K562 (cell line): ENCODE measurements around the gene APBB2. TPM values are rescaled to one million over a fixed set of nuclear protein-coding genes. Genes with fewer than 3 reads are reported as not detected.

Experiments used
- ATAC-seq: fragments of 200-7000 bp; cut with Tn5 transposase; 3 replicates; pipeline ENCODE4 v1.9.1; 2020; ENCODE audit warnings: moderate library complexity
- BruUV-seq: library from RNA; stranded (reverse); fragments of 400-500 nt; replicated peaks from 2 replicates; lab custom pipeline; 2021; lab: Mats Ljungman, UMichigan
- CTCF ChIA-PET: fragments of 300-600 bp; formaldehyde crosslinking; extraction: SDS; loops from one replicate; lab custom pipeline; 2021; ENCODE audit warnings: low intra/inter-chr PET ratio; lab: Yijun Ruan, JAX
- POLR2A ChIA-PET: fragments of 300-600, 350-650 bp; sonication (Branson Sonifier 250); formaldehyde crosslinking; extraction: SDS; loops from one replicate; lab custom pipeline; 2021; ENCODE audit warnings: antibody characterized with exemption, inconsistent platforms; lab: Yijun Ruan, JAX
- DNase-seq, 4 experiments: peaks; one replicate each; pipeline versions ENCODE4 v3.0.0 to v3.0.0-alpha.2; 2011 to 2018; ENCODE audit warnings: low spot score in 3 of 4, mixed read lengths in 3 of 4; ENCODE audit errors: extremely low read depth in 1 of 4
- FAIRE-seq: peaks from 2 replicates; lab custom pipeline; 2011; peaks lifted over from hg19 to GRCh38; lab: Jason Lieb, UNC
- H2AFZ ChIP-seq: 2 replicates; pipeline ENCODE4 v1.6.0; 2011; ENCODE audit warnings: low read depth, low read length, control low read depth, inconsistent platforms
- H3K27ac ChIP-seq: fragments of 200-600 bp; 3 replicates; pipeline ENCODE4 v1.8.0; 2011; ENCODE audit warnings: low read depth, mild to moderate bottlenecking, control low read depth, inconsistent platforms, low read length, moderate library complexity, mixed read lengths; ENCODE audit errors: extremely low read depth
- H3K27me3 ChIP-seq, 2 experiments: fragments of 300-600 bp in 1 of 2; 2 replicates in 1 of 2; 3 replicates in 1 of 2; pipeline versions ENCODE4 v1.6.0 to v1.8.0; 2011; ENCODE audit warnings: inconsistent platforms in 2 of 2, low read length in 2 of 2, mild to moderate bottlenecking in 1 of 2, mixed read lengths in 1 of 2, moderate library complexity in 1 of 2; ENCODE audit not compliant: control insufficient read depth in 2 of 2, insufficient read depth in 2 of 2
- H3K36me3 ChIP-seq: fragments of 300-600 bp; 3 replicates; pipeline ENCODE4 v1.8.0; 2011; ENCODE audit warnings: mild to moderate bottlenecking, low read length, inconsistent platforms; ENCODE audit not compliant: control insufficient read depth, insufficient read depth
- H3K4me1 ChIP-seq, 2 experiments: fragments of 200-600 bp in 1 of 2; replicated peaks in 1 of 2; 2 replicates in 1 of 2; 3 replicates in 1 of 2; pipeline versions ENCODE4 v1.5.1 to v1.8.0; 2011; ENCODE audit warnings: inconsistent platforms in 2 of 2, low read length in 2 of 2, mild to moderate bottlenecking in 1 of 2, mixed read lengths in 1 of 2, moderate library complexity in 1 of 2; ENCODE audit not compliant: control insufficient read depth in 2 of 2, insufficient read depth in 2 of 2
- H3K4me2 ChIP-seq: 2 replicates; pipeline ENCODE4 v1.6.1; 2011; ENCODE audit warnings: low read length, control low read depth, inconsistent platforms, mixed read lengths; ENCODE audit not compliant: insufficient read depth
- H3K4me3 ChIP-seq: fragments of 200-600 bp; sonication (generic), shearing (Covaris generic); 2 replicates; pipeline ENCODE4 v1.5.1; 2016; ENCODE audit warnings: control low read depth, inconsistent platforms
- H3K79me2 ChIP-seq: fragments of 200-600 bp; 3 replicates; pipeline ENCODE4 v1.8.0; 2011; ENCODE audit warnings: low read length, inconsistent platforms; ENCODE audit not compliant: control insufficient read depth, insufficient read depth
- H3K9ac ChIP-seq, 2 experiments: 2 replicates each; pipeline versions ENCODE4 v1.6.0 to v1.6.1; 2011; ENCODE audit warnings: low read depth in 2 of 2, low read length in 2 of 2, control low read depth in 1 of 2, inconsistent platforms in 1 of 2, mild to moderate bottlenecking in 1 of 2, mixed read lengths in 1 of 2; ENCODE audit not compliant: insufficient read depth in 1 of 2
- H3K9me1 ChIP-seq: one replicate; pipeline ENCODE4 v1.6.0; 2011; ENCODE audit warnings: inconsistent platforms, mild to moderate bottlenecking, low read length, moderate library complexity; ENCODE audit not compliant: control insufficient read depth, insufficient read depth
- H3K9me3 ChIP-seq: replicated peaks from 2 replicates; pipeline ENCODE4 v1.5.1; 2011; ENCODE audit warnings: low read depth, low read length, inconsistent platforms; ENCODE audit not compliant: control insufficient read depth, insufficient read depth
- H4K20me1 ChIP-seq: replicated peaks from 2 replicates; pipeline ENCODE4 v1.6.1; 2011; ENCODE audit warnings: low read length, inconsistent platforms, mixed read lengths; ENCODE audit not compliant: control insufficient read depth, insufficient read depth
- E4F1 ChIP-seq: fragments of 250-450 bp; sonication (Bioruptor Pico); IDR thresholded peaks from 2 replicates; pipeline ENCODE4 v1.5.0; 2021; ENCODE audit warnings: mild to moderate bottlenecking, borderline replicate concordance
- ZBTB5 ChIP-seq: fragments of 450-650 bp; IDR thresholded peaks from 2 replicates; pipeline ENCODE4 v1.6.1; 2017; ENCODE audit warnings: antibody characterized with exemption
- WGBS: fragments of 100-300 bp; shearing (Covaris generic); methylation state at CpG from one replicate; pipeline ENCODE4 v1.1.6; 2016; ENCODE audit warnings: low coverage, mixed read lengths; ENCODE audit not compliant: insufficient coverage; ENCODE audit errors: missing lambda C conversion rate; 5-methylcytosine and 5-hydroxymethylcytosine counted together
- in situ Hi-C: fragments of 300-500 bp; cut with MboI; formaldehyde crosslinking; loops from 4 replicates; pipeline ENCODE4 v1.15.0; 2018; ENCODE audit warnings: inconsistent platforms, mixed read lengths
- intact Hi-C: fragments of 100-400 bp; cut with micrococcal nuclease; formaldehyde crosslinking; loops from 2 replicates; pipeline ENCODE4 v1.14.2; 2022
- polyA plus RNA-seq, 8 experiments: library from polyadenylated mRNA; depleted of rRNA in 4 of 8; stranded (reverse) in 5 of 8; unstranded in 3 of 8; fragments of >200 nt; fragmentation: Nextera tagmentation in 2 of 8; fragmentation: Illumina TruSeq in 1 of 8; extraction: Ambion mirVana in 2 of 8; extraction: Trizol in 1 of 8; gene quantifications; 2 replicates each; pipeline versions ENCODE4 v1.2.1 to v1.2.3, GENCODE V29; 2011 to 2014; ENCODE audit warnings: inconsistent platforms in 1 of 8, missing spikeins in 1 of 8
- total RNA-seq, 7 experiments: library from RNA; depleted of rRNA in 6 of 7; stranded (reverse); fragments of >200 nt in 6 of 7; fragmentation: Illumina TruSeq in 2 of 7; extraction: Trizol in 2 of 7; gene quantifications; 2 replicates each; pipeline versions ENCODE4 v1.2.1 to v1.2.3, GENCODE V29; 2011 to 2021; ENCODE audit warnings: low replicate concordance in 1 of 7

APBB2 gene
- total and polyA plus RNA-seq, 9 of the 15 experiments (the other 6 are each of a cell fraction or from before 2014, with no cell fraction given), result 0.08 to 2.1 (median 1.4) TPM

GRCh38 chr4:40998675-40999358 lies 215.5 kb downstream of the APBB2 start:
- 0% methylated on average over 10 of the region's 10 CpGs for WGBS
- Histone ChIP-seq H3K4me1 (no peaks in the 10 kb centered on the region), H3K36me3 (no peaks in the 10 kb centered on the region), H2AFZ (no peak overlapping the region), H3K27ac (no peak overlapping the region), H3K79me2 (no peaks in the 10 kb centered on the region), H3K9me3 (no peaks in the 10 kb centered on the region), H3K9me1 (no peaks in the 10 kb centered on the region), H3K4me3 (no peak overlapping the region), H3K27me3 (no peaks in the 10 kb centered on the region), H4K20me1 (no peaks in the 10 kb centered on the region), H3K4me2 (no peak overlapping the region), H3K9ac (no peak overlapping the region)
- POLR2A ChIA-PET, result no interaction called here
- no peak for TF ChIP-seq E4F1
- no peak for TF ChIP-seq ZBTB5
- no peak for ATAC-seq
- no TSS peak for BruUV-seq
- CTCF ChIA-PET, result no interaction called here
- intact Hi-C loops (no loop called here), in situ Hi-C loops (no loop called here)
- no peak for DNase-seq
- no peak for FAIRE-seq
